MM.1S (cell line): Measurements from ENCODE around the gene PRKCH.

Experiments used
- EZH2 ChIP-seq: fragments of 300-600 bp; sonication (generic); optimal IDR thresholded peaks from 2 replicates; pipeline ENCODE3; 2017; ENCODE audit warnings: low read depth, mild to moderate bottlenecking, antibody characterized with exemption, low read length, mixed read lengths
- EZH2phosphoT487 ChIP-seq: fragments of 300-600 bp; sonication (generic); IDR thresholded peaks from 2 replicates; pipeline ENCODE4 v1.6.1; 2018; ENCODE audit warnings: antibody characterized with exemption, low read length
- TF ChIP-seq, protein P1 (sequence below): fragments of 300-600 bp; sonication (generic); IDR thresholded peaks from 2 replicates; pipeline ENCODE4 v1.5.1; 2016; ENCODE audit warnings: antibody characterized with exemption, low read length, mixed read lengths

DNA sequence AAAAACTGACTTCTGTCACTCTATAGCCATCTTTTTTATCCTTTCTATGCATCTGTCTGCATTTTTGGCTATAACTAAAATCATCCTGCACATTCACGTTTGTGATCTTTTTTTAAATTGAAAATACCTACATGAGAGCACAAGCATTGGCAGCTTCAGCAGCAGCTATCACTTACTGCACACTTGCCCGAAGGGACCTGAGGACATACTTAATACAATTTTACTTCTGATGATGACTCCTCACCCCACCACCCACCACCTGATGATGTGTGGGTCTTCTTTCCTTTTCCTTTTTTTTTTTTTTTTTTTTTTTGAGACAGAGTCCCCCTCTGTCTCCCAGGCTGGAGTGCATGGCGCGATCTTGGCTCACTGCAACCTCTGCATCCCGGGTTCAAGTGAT lies 160.3 kb downstream of the PRKCH start:
- TF ChIP-seq, protein P1, sequence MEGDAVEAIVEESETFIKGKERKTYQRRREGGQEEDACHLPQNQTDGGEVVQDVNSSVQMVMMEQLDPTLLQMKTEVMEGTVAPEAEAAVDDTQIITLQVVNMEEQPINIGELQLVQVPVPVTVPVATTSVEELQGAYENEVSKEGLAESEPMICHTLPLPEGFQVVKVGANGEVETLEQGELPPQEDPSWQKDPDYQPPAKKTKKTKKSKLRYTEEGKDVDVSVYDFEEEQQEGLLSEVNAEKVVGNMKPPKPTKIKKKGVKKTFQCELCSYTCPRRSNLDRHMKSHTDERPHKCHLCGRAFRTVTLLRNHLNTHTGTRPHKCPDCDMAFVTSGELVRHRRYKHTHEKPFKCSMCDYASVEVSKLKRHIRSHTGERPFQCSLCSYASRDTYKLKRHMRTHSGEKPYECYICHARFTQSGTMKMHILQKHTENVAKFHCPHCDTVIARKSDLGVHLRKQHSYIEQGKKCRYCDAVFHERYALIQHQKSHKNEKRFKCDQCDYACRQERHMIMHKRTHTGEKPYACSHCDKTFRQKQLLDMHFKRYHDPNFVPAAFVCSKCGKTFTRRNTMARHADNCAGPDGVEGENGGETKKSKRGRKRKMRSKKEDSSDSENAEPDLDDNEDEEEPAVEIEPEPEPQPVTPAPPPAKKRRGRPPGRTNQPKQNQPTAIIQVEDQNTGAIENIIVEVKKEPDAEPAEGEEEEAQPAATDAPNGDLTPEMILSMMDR: no peak
- TF ChIP-seq EZH2 (no peak), EZH2phosphoT487 (no peak)
